ENCODE results near the gene PRSS33. TPM values are rescaled to one million over a fixed set of nuclear protein-coding genes. Genes with fewer than 3 reads are reported as not detected.

Gene PRSS33
- total RNA-seq, 2 donors from 2014 or later = 0.46 TPM; not detected in 1

- H3K27me3 Mint-ChIP-seq (ENCODE audit: low read depth) = no peaks in the 10 kb centered on the region
- H3K9me3 Mint-ChIP-seq = no peaks in the 10 kb centered on the region
- peaks cover 49% of the 10 kb centered on the region for H3K4me1 Mint-ChIP-seq (ENCODE audit: low read depth)
- H3K4me3 Mint-ChIP-seq = peak overlapping the region; percentile 95 to 97
- peak overlapping the region; percentile 90 for H3K27ac Mint-ChIP-seq
- peaks cover 7 to 13% of the 10 kb centered on the region in 2 donors for H3K36me3 Mint-ChIP-seq (ENCODE audit: insufficient read depth in 2 of 2)
- no peak for DNase-seq
- no peak for ATAC-seq (replicated peaks in 1 of 2)
These were observed 12.1 kb downstream of the PRSS33 start for GRCh38 chr16:2775131-2775716.

GRCh38 chr16:2774161-2774891, 13.0 kb downstream of the PRSS33 start:
- H3K36me3 Mint-ChIP-seq (ENCODE audit: insufficient read depth in 2 of 2) = peaks cover 13 to 15% of the 10 kb centered on the region in 2 donors
- ATAC-seq (replicated peaks in 1 of 2) (no peak), DNase-seq (no peak)
- H3K9me3 Mint-ChIP-seq = no peaks in the 10 kb centered on the region
- H3K4me1 Mint-ChIP-seq (ENCODE audit: low read depth) = peaks cover 51% of the 10 kb centered on the region
- no peaks in the 10 kb centered on the region for H3K27me3 Mint-ChIP-seq (ENCODE audit: low read depth)
- peak overlapping the region in 1 of 2 donors; percentile 10 for H3K4me3 Mint-ChIP-seq
- peak overlapping the region; percentile 38 for H3K27ac Mint-ChIP-seq

- H3K9me3 Mint-ChIP-seq = no peaks in the 10 kb centered on the region
- no peaks in the 10 kb centered on the region for H3K27me3 Mint-ChIP-seq (ENCODE audit: low read depth)
- H3K4me3 Mint-ChIP-seq = no peak overlapping the region
- H3K36me3 Mint-ChIP-seq (ENCODE audit: insufficient read depth in 2 of 2) = peaks cover 14 to 17% of the 10 kb centered on the region in 2 donors
- DNase-seq = no peak
- no peak overlapping the region for H3K27ac Mint-ChIP-seq
- ATAC-seq (replicated peaks in 1 of 2) = no peak
- peaks cover 48% of the 10 kb centered on the region for H3K4me1 Mint-ChIP-seq (ENCODE audit: low read depth)
These were observed 14.0 kb downstream of the PRSS33 start for GRCh38 chr16:2773188-2773968.

GRCh38 chr16:2771496-2772402, 15.6 kb downstream of the PRSS33 start:
- no peaks in the 10 kb centered on the region for H3K27me3 Mint-ChIP-seq (ENCODE audit: low read depth)
- peaks cover 15 to 23% of the 10 kb centered on the region in 2 donors for H3K36me3 Mint-ChIP-seq (ENCODE audit: insufficient read depth in 2 of 2)
- no peaks in the 10 kb centered on the region for H3K9me3 Mint-ChIP-seq
- no peak for DNase-seq
- peak overlapping the region; percentile 31 for H3K27ac Mint-ChIP-seq
- H3K4me3 Mint-ChIP-seq = no peak overlapping the region
- no peak for ATAC-seq (replicated peaks in 1 of 2)
- peaks cover 48% of the 10 kb centered on the region for H3K4me1 Mint-ChIP-seq (ENCODE audit: low read depth)

- Mint-ChIP-seq H3K9me3 (no peaks in the 10 kb centered on the region), H3K4me1 (ENCODE audit: low read depth) (peaks cover 35% of the 10 kb centered on the region), H3K27me3 (ENCODE audit: low read depth) (no peaks in the 10 kb centered on the region), H3K4me3 (no peak overlapping the region), H3K27ac (peak overlapping the region; percentile 88), H3K36me3 (ENCODE audit: insufficient read depth in 2 of 2) (peaks cover 14 to 36% of the 10 kb centered on the region in 2 donors)
- ATAC-seq (replicated peaks in 1 of 2) (peak; percentile 17 to 24), DNase-seq (no peak)
These were observed 17.1 kb downstream of the PRSS33 start for GRCh38 chr16:2770057-2770951.

- H3K4me1 Mint-ChIP-seq (ENCODE audit: low read depth) = peaks cover 29% of the 10 kb centered on the region
- peaks cover 14 to 40% of the 10 kb centered on the region in 2 donors for H3K36me3 Mint-ChIP-seq (ENCODE audit: insufficient read depth in 2 of 2)
- H3K9me3 Mint-ChIP-seq = no peaks in the 10 kb centered on the region
- peak overlapping the region; percentile 67 for H3K27ac Mint-ChIP-seq
- DNase-seq = no peak
- peak; percentile 1 for ATAC-seq (replicated peaks in 1 of 2)
- H3K27me3 Mint-ChIP-seq (ENCODE audit: low read depth) = no peaks in the 10 kb centered on the region
- no peak overlapping the region for H3K4me3 Mint-ChIP-seq
These were observed 17.7 kb downstream of the PRSS33 start for GRCh38 chr16:2769675-2770056.

- peak overlapping the region; percentile 69 for H3K27ac Mint-ChIP-seq
- DNase-seq (no peak), ATAC-seq (replicated peaks in 1 of 2) (peak in 1 of 2 donors; percentile 3)
- peaks cover 14 to 40% of the 10 kb centered on the region in 2 donors for H3K36me3 Mint-ChIP-seq (ENCODE audit: insufficient read depth in 2 of 2)
- H3K27me3 Mint-ChIP-seq (ENCODE audit: low read depth) = no peaks in the 10 kb centered on the region
- no peaks in the 10 kb centered on the region for H3K9me3 Mint-ChIP-seq
- H3K4me1 Mint-ChIP-seq (ENCODE audit: low read depth) = peaks cover 26% of the 10 kb centered on the region
- no peak overlapping the region for H3K4me3 Mint-ChIP-seq
These were observed 18.2 kb downstream of the PRSS33 start for GRCh38 chr16:2769100-2769529.

- ATAC-seq (replicated peaks in 1 of 2) (no peak), DNase-seq (no peak)
- Mint-ChIP-seq H3K4me1 (ENCODE audit: low read depth) (peaks cover 21% of the 10 kb centered on the region), H3K9me3 (no peaks in the 10 kb centered on the region), H3K27ac (peak overlapping the region; percentile 69), H3K27me3 (ENCODE audit: low read depth) (no peaks in the 10 kb centered on the region), H3K36me3 (ENCODE audit: insufficient read depth in 2 of 2) (peaks cover 19 to 44% of the 10 kb centered on the region in 2 donors), H3K4me3 (no peak overlapping the region)
These were observed 18.8 kb downstream of the PRSS33 start for GRCh38 chr16:2768403-2769089.

- Mint-ChIP-seq H3K27me3 (ENCODE audit: low read depth) (no peaks in the 10 kb centered on the region), H3K27ac (peak overlapping the region; percentile 9), H3K4me1 (ENCODE audit: low read depth) (peaks cover 21% of the 10 kb centered on the region), H3K9me3 (no peaks in the 10 kb centered on the region), H3K4me3 (no peak overlapping the region), H3K36me3 (ENCODE audit: insufficient read depth in 2 of 2) (peaks cover 25 to 50% of the 10 kb centered on the region in 2 donors)
- DNase-seq (no peak), ATAC-seq (replicated peaks in 1 of 2) (no peak)
These were observed 19.5 kb downstream of the PRSS33 start for GRCh38 chr16:2767891-2768290.

- Mint-ChIP-seq H3K4me3 (no peak overlapping the region), H3K27me3 (ENCODE audit: low read depth) (no peaks in the 10 kb centered on the region), H3K27ac (no peak overlapping the region), H3K36me3 (ENCODE audit: insufficient read depth in 2 of 2) (peaks cover 28 to 52% of the 10 kb centered on the region in 2 donors), H3K4me1 (ENCODE audit: low read depth) (peaks cover 25% of the 10 kb centered on the region), H3K9me3 (no peaks in the 10 kb centered on the region)
- ATAC-seq (replicated peaks in 1 of 2) = peak in 1 of 2 donors; percentile 7
- no peak for DNase-seq
These were observed 20.1 kb downstream of the PRSS33 start for GRCh38 chr16:2767140-2767731.
